Cardiac fibroblast (primary cell): ENCODE measurements around the gene FTCD.
A peak's percentile ranks its signal among the peaks of the same experiment; 100 is the strongest.

Experiments used
- DNase-seq, 2 donors: peaks; one replicate each; pipeline versions ENCODE4 v3.0.0 to v3.0.0-alpha.2; 2010; ENCODE audit warnings: low read depth in 2 of 2
- H3K4me3 ChIP-seq, 2 donors: replicated peaks in 1 of 2; 1 replicate in 1 of 2; 2 replicates in 1 of 2; pipeline ENCODE4 v1.5.1; 2011; ENCODE audit warnings: low read depth in 2 of 2, low read length in 2 of 2, mild to moderate bottlenecking in 2 of 2, moderate library complexity in 1 of 2
- TF ChIP-seq, protein P1 (sequence below): IDR thresholded peaks from one replicate; pipeline ENCODE4 v1.5.1; 2011; ENCODE audit warnings: low read depth, mild to moderate bottlenecking, low read length, inconsistent platforms

FTCD gene

DNA sequence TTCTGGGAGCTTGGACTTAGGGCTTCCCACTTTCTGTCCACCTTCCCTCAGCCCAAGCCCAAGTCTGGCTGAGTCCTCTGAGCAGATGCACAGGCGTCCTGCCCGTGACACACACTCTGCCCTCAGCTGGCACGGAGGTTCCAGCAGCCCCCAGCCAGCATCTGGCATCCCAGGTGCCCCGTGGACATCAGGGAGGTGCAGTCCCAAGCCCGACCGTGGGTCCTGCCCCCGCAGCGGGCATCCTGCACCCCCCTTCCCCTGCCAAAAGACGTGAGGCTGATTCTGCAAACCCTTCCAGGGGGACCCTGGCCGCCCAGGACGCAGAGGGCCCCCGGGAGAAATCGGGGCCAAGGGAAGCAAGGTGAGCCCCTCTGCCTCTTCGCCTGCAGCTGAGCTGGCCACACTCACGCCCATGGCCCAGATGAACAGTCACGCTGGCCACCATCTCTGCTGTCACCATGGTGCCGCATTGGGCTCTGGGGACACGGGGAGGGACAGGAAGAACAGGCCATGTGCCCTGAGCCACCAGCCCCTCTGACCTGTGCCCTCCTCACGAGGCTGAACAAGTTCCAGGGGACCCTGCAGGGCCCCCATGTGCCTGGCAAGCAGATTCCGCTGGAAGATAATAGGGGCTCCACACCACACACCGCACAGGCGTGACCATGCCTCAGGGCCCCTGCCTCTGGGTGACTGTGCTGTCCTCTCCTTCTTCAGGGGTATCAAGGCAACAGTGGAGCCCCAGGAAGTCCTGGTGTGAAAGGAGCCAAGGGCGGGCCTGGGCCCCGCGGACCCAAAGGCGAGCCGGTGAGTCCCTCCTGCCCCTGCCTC is 36.8 kb downstream of the FTCD start:
- no peak for DNase-seq
- TF ChIP-seq, protein P1, sequence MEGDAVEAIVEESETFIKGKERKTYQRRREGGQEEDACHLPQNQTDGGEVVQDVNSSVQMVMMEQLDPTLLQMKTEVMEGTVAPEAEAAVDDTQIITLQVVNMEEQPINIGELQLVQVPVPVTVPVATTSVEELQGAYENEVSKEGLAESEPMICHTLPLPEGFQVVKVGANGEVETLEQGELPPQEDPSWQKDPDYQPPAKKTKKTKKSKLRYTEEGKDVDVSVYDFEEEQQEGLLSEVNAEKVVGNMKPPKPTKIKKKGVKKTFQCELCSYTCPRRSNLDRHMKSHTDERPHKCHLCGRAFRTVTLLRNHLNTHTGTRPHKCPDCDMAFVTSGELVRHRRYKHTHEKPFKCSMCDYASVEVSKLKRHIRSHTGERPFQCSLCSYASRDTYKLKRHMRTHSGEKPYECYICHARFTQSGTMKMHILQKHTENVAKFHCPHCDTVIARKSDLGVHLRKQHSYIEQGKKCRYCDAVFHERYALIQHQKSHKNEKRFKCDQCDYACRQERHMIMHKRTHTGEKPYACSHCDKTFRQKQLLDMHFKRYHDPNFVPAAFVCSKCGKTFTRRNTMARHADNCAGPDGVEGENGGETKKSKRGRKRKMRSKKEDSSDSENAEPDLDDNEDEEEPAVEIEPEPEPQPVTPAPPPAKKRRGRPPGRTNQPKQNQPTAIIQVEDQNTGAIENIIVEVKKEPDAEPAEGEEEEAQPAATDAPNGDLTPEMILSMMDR: no peak
- no peak overlapping the region for H3K4me3 ChIP-seq

DNA sequence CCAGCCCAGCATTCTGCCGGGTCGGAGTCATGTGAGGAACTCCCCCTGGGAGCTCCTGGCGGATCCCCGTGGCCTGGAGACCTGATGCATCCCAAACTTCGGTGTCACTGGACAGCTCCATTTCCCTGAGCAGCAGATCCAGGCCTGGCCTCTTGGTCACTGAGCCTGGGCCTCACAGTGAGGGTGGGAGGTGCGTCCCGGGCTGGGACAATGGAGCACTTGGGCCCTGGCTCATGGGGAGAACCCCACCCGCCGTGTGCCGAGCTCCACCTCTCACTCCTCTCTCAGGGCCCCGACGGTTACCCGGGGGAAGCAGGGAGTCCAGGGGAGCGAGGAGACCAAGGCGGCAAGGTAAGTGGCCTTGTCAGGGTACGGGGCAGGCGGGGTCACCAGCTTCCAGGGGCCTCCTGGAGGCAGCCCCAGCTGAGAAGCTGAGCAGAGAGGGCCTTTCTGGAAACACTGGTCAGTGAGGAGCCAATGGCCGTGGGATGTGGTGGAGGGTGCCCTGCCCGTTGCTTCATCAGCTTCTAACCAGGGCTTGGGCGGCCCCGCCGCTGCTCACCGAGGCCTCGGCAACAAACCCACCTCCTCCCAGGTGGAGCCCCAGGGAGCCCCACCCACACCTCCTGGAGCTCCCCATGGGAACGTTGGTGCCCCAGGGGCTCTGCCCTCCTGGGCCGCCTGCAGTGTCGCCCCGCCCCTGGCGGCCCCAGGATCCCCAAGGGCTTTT is 37.6 kb downstream of the FTCD start:
- DNase-seq: no peak
- TF ChIP-seq, protein P1: no peak
- no peak overlapping the region for H3K4me3 ChIP-seq

DNA sequence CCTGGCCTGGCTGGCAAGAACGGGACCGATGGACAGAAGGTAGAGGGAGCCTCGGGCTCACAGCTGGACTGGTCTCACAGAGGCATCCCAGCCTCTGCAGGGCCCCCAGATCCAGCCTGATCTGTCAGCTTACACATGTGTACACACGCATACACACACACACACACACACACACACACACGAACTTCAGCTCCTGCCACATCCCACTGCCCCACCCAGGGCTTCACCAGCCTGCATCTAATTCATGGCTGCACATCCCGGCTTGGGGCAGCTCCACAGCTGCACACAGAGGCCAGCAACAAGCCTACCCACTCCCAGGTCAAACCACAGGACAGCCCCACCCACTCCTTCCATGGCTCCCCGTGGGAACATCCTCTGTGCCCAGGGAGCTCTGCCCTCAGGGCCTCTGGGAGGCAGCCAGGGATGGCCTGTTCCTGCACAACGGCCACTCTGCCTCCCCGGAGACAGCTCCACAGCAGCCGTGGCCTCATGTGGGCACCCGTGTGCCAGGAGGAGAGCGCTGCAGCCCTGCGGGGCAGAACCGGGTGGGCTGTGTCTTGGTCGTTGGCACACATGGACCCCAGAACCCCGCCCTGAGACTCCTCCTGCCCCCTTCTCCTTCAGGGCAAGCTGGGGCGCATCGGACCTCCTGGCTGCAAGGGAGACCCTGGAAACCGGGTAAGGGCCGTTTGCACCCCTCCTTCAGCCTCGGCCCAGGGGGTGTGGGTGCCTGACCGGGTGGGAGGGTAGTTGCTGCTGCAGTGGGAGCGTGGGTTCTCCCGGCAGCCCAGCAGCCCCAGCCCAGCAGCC is 38.4 kb downstream of the FTCD start:
- DNase-seq: peak in 1 of 2 donors; percentile 29

DNA sequence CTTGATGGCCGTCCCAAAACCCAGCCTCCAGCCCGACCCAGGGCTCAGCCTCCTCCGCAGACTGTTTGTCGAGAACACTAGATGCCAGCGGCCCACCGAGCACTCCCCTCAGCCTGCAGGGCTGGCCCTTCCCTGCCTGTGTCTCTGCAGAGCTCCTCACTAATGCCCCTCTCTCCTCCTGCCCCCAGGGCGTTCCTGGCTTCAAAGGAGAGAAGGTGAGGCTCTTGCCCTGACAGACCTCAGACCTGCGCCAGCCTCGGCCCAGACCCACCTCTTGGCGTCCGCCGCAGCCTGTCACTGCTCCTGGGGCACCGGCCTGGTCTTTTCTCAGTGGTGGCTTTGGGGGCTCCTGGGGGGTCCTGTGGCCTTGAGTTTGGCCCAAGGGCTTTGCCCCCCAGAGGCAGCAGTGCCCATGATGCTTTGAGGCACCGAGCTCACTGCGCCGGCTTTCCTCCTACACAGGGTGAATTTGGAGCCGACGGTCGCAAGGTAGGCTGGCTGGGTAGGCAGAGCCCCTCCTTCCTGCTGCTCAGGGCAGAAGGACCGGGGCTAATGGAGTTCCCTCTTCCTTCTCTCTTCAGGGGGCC is 39.1 kb downstream of the FTCD start:
- DNase-seq: no peak
- TF ChIP-seq, protein P1: no peak

More for the DNA sequence above, 38.4 kb downstream of the FTCD start:
- H3K4me3 ChIP-seq: no peak overlapping the region
- TF ChIP-seq, protein P1: no peak

DNA sequence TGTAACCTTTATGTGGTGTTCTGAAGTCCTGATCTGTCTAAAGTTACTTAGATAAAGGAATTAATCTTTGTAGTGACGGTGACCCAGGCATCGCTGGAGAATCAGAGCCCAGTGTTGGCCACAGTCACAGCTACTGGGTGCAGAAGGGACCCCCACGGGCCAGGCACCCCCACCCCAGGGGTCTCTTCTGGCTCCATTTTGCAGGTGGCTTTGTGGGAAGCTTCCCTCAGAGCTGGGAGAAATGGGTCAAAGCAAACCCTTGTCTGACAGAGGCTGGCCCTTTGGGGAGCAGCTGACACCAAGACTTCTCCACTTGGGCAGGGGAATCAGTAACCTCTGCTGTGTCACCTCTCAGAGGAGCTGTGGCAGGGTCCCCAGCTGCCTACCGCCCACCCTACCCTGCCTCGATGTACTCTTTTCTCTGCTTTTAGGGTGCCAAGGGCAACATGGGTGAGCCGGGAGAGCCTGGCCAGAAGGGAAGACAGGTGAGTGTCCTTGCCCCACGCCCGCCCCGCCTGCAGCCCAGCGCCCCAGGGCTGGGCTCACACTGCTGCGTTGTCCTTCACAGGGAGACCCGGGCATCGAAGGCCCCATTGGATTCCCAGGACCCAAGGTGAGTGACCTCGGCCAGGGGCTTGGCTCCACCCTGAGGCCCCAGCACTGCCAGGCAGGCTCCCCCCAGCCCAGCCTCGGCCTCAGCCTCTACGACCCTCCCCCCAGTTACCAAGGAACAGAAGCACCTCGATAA is 39.8 kb downstream of the FTCD start:
- TF ChIP-seq, protein P1: no peak
- DNase-seq: no peak
- no peak overlapping the region for H3K4me3 ChIP-seq

More for the DNA sequence above, 39.1 kb downstream of the FTCD start:
- no peak overlapping the region for H3K4me3 ChIP-seq

DNA sequence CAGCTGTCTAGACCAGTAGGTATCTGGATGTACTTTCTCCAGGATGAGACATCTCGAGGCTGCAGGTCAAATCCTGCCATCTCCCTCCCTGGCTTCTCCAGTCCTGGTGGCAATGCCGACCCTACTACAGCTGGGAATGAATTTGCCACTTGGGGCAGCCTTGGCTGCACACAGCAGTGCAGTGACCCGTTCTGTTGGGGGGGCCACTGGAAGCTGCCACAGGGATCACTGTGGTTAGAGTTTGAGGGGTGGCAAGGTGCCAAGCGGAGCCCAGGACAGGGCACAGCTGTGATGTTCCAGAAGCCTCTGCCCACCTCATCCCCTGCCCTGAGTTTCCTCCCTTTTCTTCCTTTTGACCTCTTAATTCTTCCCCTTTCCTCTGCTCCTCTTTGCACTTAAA is 40.4 kb downstream of the FTCD start:
- DNase-seq: no peak
- H3K4me3 ChIP-seq: no peak overlapping the region
- TF ChIP-seq, protein P1: no peak
